Ishikawa (cell line): Measurements from ENCODE around the gene FMR1NB.

ENCODE experiments used
- CEBPB ChIP-seq: IDR thresholded peaks from 2 replicates; pipeline ENCODE4 v1.6.1; 2012
- CREB1 ChIP-seq: IDR thresholded peaks from 2 replicates; pipeline ENCODE4 v1.6.1; 2012; ENCODE audit warnings: low read depth
- EGR1 ChIP-seq: IDR thresholded peaks from 2 replicates; pipeline ENCODE4 v1.6.1; 2012
- EP300 ChIP-seq: IDR thresholded peaks from 2 replicates; pipeline ENCODE4 v1.6.1; 2012; ENCODE audit warnings: borderline replicate concordance
- FOXM1 ChIP-seq: IDR thresholded peaks from 2 replicates; pipeline ENCODE4 v1.6.1; 2012; ENCODE audit warnings: low read depth, borderline replicate concordance
- MAX ChIP-seq: IDR thresholded peaks from 2 replicates; pipeline ENCODE4 v1.6.1; 2012
- NFIC ChIP-seq: IDR thresholded peaks from 2 replicates; pipeline ENCODE4 v1.6.1; 2012
- RAD21 ChIP-seq: IDR thresholded peaks from 2 replicates; pipeline ENCODE4 v1.6.1; 2012; ENCODE audit warnings: low read depth
- REST ChIP-seq: IDR thresholded peaks from 2 replicates; pipeline ENCODE4 v1.6.1; 2012; ENCODE audit warnings: low read depth, mild to moderate bottlenecking
- TAF1 ChIP-seq: IDR thresholded peaks from 2 replicates; pipeline ENCODE4 v1.6.1; 2012; ENCODE audit warnings: low read depth, mild to moderate bottlenecking
- TCF12 ChIP-seq: IDR thresholded peaks from 2 replicates; pipeline ENCODE4 v1.6.1; 2012; ENCODE audit warnings: low read depth
- TEAD4 ChIP-seq: IDR thresholded peaks from 2 replicates; pipeline ENCODE4 v1.6.1; 2012
- USF1 ChIP-seq: IDR thresholded peaks from 2 replicates; pipeline ENCODE4 v1.6.1; 2012
- YY1 ChIP-seq: IDR thresholded peaks from 2 replicates; pipeline ENCODE4 v1.6.1; 2012; ENCODE audit warnings: low read depth
- ZBTB7A ChIP-seq: IDR thresholded peaks from 2 replicates; pipeline ENCODE4 v1.6.1; 2012; ENCODE audit warnings: low read depth

Gene FMR1NB

GRCh38 chrX:148037020-148037419, 55.9 kb downstream of the FMR1NB start:
- TF ChIP-seq TCF12 (no peak), REST (no peak), ZBTB7A (no peak), RAD21 (no peak), MAX (no peak), USF1 (no peak)

- TF ChIP-seq CREB1: no peak
- no peak for TF ChIP-seq YY1
- TF ChIP-seq USF1: no peak
- TF ChIP-seq NFIC: no peak
Measured at GRCh38 chrX:148043271-148043855, 62.2 kb downstream of the FMR1NB start.

GRCh38 chrX:148047200-148047599, 66.1 kb downstream of the FMR1NB start:
- TF ChIP-seq ZBTB7A (no peak), CEBPB (no peak), CREB1 (no peak), FOXM1 (no peak), TEAD4 (no peak), EP300 (no peak), USF1 (no peak), NFIC (no peak), TCF12 (no peak), RAD21 (no peak), REST (no peak), YY1 (no peak), TAF1 (no peak)

- TF ChIP-seq ZBTB7A (no peak), YY1 (no peak), RAD21 (peak; percentile 50)
Measured at GRCh38 chrX:148049441-148049840, 68.3 kb downstream of the FMR1NB start.

GRCh38 chrX:148051973-148052372, 70.8 kb downstream of the FMR1NB start:
- TF ChIP-seq ZBTB7A (no peak), REST (no peak), FOXM1 (no peak), CEBPB (no peak), TEAD4 (no peak), TCF12 (no peak), EGR1 (no peak), NFIC (no peak), TAF1 (no peak), YY1 (no peak), EP300 (no peak), CREB1 (no peak), RAD21 (no peak), USF1 (no peak), MAX (no peak)
